Stimulated activated CD4-positive, alpha-beta T cell treated with anti-CD3 and anti-CD28 coated beads, Interleukin-4, amount 100 ng/mL, for 1 hour (primary cell): ENCODE results near the gene RAB12.
"Not testable (repeated sequence)": the region's sequence is repeated elsewhere in the genome, so short reads cannot be mapped to it uniquely, and the experiment has no call there.

Source experiments
- DNase-seq: peaks from one replicate; pipeline ENCODE4 v3.0.0-alpha.2; 2020

The RAB12 gene

DNA sequence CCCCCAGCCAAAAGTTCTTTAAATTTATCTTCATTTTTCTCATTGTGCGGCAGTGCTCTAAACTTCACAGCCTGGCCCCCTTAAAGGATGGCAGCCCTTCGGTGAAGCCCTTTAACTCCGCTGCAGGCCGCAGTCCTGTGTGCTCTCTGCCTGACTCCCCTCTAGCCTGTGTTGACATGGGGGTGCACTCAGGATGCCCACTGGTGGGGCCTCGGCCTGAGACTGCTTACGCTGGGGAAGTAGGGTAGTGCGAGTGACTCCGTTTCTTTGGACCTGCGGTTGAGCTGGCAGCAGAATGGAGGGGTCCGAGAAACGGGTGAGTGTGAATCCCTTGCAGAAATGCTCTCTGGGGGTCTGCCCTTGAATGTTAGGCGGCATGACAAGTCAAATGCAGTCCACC, 5.6 kb downstream of the RAB12 start:
- DNase-seq, result no peak

DNA sequence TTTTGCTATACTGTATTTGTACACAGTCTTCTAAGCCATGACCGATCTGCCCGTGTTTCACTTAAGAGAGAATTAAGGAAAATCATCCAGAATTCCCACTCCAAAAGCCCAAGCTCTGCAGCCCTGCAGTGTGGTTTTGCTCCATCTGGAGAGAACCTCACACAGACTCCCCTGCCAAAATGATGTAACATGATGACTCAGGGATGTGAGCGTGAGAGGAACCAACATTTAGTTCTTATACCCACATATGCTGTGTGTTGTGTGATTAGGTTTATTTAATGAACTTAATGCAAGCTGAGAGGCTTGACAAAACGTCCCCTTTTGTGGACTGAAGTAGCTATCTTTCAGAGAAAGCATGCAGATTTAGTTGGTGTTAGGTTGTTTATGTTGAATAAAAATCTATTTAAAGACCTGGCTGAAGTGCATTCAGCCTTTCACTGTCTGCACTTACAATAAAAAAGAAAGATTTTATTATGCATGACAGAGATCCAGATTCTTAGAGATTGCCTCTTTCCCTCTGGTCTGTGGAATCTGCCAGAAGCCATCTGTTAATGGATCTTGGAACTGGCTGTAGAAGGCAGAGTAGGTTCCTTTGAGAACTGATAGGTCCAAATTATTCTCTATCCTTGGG, 6.3 kb downstream of the RAB12 start:
- DNase-seq, result no peak

DNA sequence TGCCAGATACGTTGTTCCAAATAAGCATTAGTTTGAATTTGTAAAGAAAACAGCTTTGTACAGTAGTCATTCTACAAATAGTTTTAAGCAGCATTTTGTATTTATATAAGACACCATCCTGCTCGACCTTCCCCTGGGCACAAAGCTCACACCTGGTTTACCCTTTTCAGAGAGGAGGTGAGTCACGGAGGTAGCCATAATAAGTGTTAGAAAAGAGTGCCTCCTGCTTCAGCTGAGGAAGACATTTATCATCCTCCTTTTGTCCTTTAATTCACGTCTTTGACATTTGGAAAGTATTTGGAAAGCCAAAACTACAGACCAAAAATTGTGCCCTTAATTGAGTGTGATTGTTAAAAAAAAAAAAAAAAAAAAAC, 6.8 kb downstream of the RAB12 start:
- no peak for DNase-seq

DNA sequence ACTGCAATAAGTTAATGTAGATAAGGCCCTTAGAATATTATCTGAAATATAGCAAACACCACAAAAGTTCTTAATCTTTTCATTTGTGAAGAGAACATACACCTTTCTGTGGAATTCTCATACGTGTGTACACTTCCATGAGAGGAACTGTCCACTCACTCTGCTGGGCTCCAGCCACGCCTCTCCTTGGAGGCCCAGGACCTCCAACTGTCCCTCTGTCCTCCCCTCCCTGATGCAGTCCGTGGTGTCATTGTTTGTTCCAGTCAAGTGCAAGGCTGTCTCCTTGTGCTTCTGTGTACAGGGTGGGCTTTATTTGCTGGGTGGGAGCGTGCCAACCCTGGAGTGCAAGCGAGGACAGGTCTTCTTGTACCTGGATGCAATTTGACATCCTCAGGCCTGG, 8.7 kb downstream of the RAB12 start:
- DNase-seq, result no peak

GRCh38 chr18:8619041-8619440, 9.8 kb downstream of the RAB12 start:
- no peak for DNase-seq

GRCh38 chr18:8619835-8620577, 10.8 kb downstream of the RAB12 start:
- DNase-seq, result no peak

- DNase-seq, result no peak
Measured at GRCh38 chr18:8620845-8621244, 11.6 kb downstream of the RAB12 start.

- DNase-seq, result not testable (repeated sequence)
Measured at GRCh38 chr18:8622625-8623024, 13.4 kb downstream of the RAB12 start.

GRCh38 chr18:8623549-8624106, 14.4 kb downstream of the RAB12 start:
- no peak for DNase-seq

DNA sequence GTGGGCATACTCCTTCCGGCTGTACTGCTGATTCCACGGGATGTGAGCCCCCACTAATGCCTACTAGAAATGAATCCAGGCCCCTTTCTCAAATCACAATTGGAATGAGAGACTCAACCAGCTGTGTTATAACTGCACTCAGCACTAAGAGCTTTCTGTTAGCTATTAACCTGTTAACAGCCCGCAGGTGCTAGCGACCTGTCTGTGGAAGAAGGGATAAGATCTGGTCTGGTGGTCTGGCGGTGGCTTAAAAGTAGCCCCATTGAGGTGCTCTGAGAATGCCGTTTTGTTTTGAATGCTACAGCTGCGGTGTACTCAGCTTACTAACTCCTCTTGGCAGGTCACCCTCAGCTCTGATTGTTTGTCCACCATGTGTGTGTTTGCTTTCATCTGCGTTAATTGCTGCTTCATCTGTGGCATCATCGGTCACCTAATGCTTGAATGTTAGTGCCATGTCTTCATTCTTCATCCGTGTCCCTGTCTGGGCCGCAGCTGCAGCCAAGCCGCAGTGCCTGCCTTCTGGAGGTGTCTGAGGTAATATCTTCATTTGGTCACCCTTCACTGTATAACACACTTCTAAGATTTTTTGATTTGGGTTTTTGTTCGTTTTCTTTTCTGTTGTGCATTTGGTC, 16.3 kb downstream of the RAB12 start:
- no peak for DNase-seq

GRCh38 chr18:8626414-8627106, 17.3 kb downstream of the RAB12 start:
- DNase-seq, result no peak

- no peak for DNase-seq
Measured at GRCh38 chr18:8627107-8627472, 17.9 kb downstream of the RAB12 start.

- DNase-seq, result no peak
Measured at GRCh38 chr18:8627540-8627939, 18.3 kb downstream of the RAB12 start.

DNA sequence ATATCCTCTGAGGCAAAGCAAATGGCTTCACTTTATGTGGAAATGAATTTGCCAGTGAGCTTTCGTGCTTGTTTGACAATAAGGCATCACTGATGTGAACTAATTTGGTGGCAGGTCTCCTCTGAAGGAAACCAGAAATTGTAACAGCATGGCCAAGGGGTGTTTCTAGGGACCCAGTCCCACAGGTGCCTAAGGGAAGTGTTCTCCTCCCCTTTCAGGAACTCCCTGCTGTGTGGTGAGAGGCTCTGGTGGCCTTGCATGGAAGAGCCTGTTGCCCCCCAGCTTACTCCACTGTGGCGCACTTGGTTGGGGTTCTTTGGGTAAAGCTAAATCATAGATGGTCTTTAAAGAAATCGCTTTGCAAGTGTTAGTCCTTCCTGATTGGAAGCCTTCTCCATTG, 20.4 kb downstream of the RAB12 start:
- no peak for DNase-seq

GRCh38 chr18:8630546-8630945, 21.3 kb downstream of the RAB12 start:
- no peak for DNase-seq

DNA sequence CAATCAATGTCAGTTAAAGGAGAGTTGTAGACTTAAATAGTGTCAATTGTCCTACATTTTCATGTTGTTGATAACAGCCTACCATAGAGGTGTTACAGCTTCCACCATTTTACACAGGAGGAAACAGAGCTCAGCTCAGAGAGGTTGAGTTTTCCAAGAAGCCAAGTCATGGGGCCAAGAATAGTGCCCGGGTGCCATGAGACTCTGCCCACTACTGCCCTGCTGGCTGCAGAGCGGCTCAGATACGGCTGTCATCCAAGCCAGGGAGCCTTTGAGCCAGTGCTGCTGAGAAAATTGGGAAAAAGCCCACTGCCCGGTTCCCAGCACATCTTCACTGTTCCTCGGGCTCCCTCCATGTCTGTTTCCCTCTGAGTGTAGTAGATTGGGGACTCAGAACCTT, 22.0 kb downstream of the RAB12 start:
- DNase-seq, result no peak

DNA sequence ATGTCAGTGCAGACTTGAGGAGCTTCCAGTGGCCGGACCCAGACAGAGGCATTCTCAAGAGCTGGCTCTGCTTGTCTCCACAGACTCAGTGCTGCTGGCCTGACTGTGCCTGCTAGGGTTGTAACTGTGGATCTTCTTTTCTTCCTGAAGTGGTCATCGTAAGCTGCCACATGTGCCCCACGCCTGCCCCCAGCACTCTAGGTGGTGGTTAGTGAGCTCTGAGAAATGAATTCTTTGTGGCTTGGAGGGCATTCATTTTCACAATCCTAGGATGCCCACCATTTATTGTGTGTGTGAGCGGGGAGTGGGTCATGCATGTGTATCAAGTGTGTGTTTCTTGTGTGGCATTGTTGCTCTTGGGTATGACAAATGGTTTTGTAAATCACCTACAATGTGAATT, 23.1 kb downstream of the RAB12 start:
- DNase-seq, result no peak

GRCh38 chr18:8634508-8634907, 25.3 kb downstream of the RAB12 start:
- no peak for DNase-seq

- no peak for DNase-seq
Measured at GRCh38 chr18:8635087-8635486, 25.9 kb downstream of the RAB12 start.

DNA sequence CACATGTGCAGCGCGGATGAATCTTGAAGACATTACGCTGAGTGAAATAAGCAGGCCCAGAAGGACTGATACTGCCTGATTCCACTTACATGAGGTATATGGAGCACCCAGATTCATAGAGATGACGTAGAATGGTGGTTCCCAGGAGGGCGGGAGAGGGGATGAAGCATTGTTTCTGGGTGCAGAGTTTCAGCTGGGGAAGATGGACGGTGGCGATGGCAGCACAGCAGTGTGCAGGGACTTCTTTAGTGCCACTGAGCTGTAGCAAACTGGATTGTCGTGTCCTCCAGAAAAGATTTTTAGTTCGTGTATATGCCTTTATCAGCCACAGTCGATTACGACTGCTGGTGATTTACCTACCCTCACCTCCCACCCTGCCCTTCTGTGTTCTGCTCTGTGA, 30.5 kb downstream of the RAB12 start:
- no peak for DNase-seq

DNA sequence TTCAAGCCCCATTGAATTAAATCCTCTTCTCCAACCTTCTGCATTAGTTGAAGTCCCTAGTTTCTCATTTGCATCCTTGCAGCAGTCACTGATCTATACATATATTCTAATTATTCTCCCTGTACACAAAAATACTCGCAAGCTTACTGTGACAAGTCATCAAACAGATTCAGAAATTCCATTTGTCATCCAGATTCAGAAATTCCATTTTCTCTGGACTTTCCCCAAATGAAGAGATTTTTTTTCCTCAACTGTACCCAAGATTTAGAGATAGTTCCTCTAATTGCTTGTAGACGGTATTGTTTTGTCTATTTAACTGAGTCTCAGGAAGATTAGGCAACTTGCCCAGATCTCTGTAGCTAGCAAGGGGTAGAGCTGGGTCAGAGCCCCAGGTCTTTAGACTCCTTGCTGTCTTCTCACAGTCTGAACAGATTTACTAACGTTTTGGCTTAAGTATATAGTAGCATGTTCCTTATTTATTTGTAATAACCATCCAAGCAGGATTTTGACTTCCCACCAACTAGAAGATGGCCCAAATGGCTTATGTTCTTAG, 34.2 kb downstream of the RAB12 start:
- DNase-seq, result no peak

DNA sequence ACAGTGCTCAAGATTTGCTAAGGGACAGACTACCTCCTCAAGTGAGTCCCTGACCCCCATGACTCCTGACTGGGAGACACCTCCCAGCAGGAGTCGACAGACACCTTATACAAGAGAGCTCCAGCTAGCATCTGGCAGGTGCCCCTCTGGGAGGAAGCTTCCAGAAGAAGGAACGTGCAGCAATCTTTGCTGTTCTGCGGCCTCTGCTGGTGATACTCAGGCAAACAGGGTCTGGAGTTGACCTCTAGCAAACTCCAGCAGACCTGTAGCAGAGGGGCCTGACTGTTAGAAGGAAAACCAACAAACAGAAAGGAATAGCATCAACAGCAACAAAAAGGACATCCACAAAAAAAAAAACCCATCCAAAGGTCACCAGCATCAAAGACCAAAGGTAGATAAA, 38.1 kb downstream of the RAB12 start:
- DNase-seq, result not testable (repeated sequence)
